Hepatocyte (in vitro differentiated cells): ENCODE results near the gene ITFG1. TPM values are rescaled to one million over a fixed set of nuclear protein-coding genes. Genes with fewer than 3 reads are reported as not detected.

Experiments
- DNase-seq: peaks from one replicate; pipeline ENCODE4 v3.0.0-alpha.2; 2016; ENCODE audit warnings: low spot score
- H2AFZ ChIP-seq: fragments of 200-600 bp; sonication (generic); 2 replicates; pipeline ENCODE4 v1.6.0; 2016; ENCODE audit warnings: antibody characterized with exemption, mild to moderate bottlenecking
- H3K27ac ChIP-seq: fragments of 200-600 bp; sonication (generic); 2 replicates; pipeline ENCODE4 v1.5.1; 2016; ENCODE audit warnings: mild to moderate bottlenecking
- H3K27me3 ChIP-seq: fragments of 200-600 bp; sonication (generic); 2 replicates; pipeline ENCODE4 v1.6.1; 2016
- H3K36me3 ChIP-seq: fragments of 200-600 bp; sonication (generic); replicated peaks from 2 replicates; pipeline ENCODE4 v1.5.1; 2016; ENCODE audit warnings: low read depth; ENCODE audit not compliant: insufficient read depth
- H3K4me1 ChIP-seq: fragments of 200-600 bp; sonication (generic); 2 replicates; pipeline ENCODE4 v1.5.1; 2016; ENCODE audit warnings: mild to moderate bottlenecking, moderate library complexity; ENCODE audit not compliant: insufficient read depth
- H3K4me2 ChIP-seq: fragments of 200-600 bp; sonication (generic); 2 replicates; pipeline ENCODE4 v1.6.0; 2016
- H3K4me3 ChIP-seq: fragments of 200-600 bp; sonication (generic); 2 replicates; pipeline ENCODE4 v1.5.1; 2016; ENCODE audit warnings: mild to moderate bottlenecking
- H3K79me2 ChIP-seq: fragments of 200-600 bp; sonication (generic); 2 replicates; pipeline ENCODE4 v1.6.0; 2017; ENCODE audit warnings: mild to moderate bottlenecking
- H3K9me2 ChIP-seq: fragments of 200-600 bp; sonication (generic); replicated peaks from 2 replicates; pipeline ENCODE4 v1.6.0; 2017; ENCODE audit warnings: mild to moderate bottlenecking; ENCODE audit not compliant: insufficient read depth
- H3K9me3 ChIP-seq: fragments of 200-600 bp; sonication (generic); 2 replicates; pipeline ENCODE4 v1.5.1; 2016; ENCODE audit warnings: low read depth, mild to moderate bottlenecking
- H4K20me1 ChIP-seq: fragments of 200-600 bp; sonication (generic); 2 replicates; pipeline ENCODE4 v1.6.0; 2016; ENCODE audit warnings: mild to moderate bottlenecking; ENCODE audit not compliant: insufficient read depth, poor library complexity, severe bottlenecking
- CTCF ChIP-seq: fragments of 200-600 bp; sonication (generic); IDR thresholded peaks from 2 replicates; pipeline ENCODE4 v1.5.1; 2016; ENCODE audit warnings: antibody characterized with exemption, mild to moderate bottlenecking; ENCODE audit not compliant: poor library complexity
- EZH2 ChIP-seq: fragments of 200-600 bp; sonication (generic); IDR thresholded peaks from 2 replicates; pipeline ENCODE4 v1.6.1; 2016; ENCODE audit warnings: antibody characterized with exemption, mild to moderate bottlenecking, borderline replicate concordance
- EZH2phosphoT487 ChIP-seq: fragments of 200-600 bp; sonication (generic); IDR thresholded peaks from one replicate; pipeline ENCODE4 v1.6.1; 2018; ENCODE audit warnings: antibody characterized with exemption, mild to moderate bottlenecking, low read depth, moderate library complexity; ENCODE audit not compliant: unreplicated experiment, severe bottlenecking
- WGBS: methylation state at CpG from one replicate; pipeline ENCODE4 v1.1.6; 2016; ENCODE audit warnings: low lambda C conversion rate; ENCODE audit errors: missing lambda C conversion rate; 5-methylcytosine and 5-hydroxymethylcytosine counted together
- polyA plus RNA-seq: library from polyadenylated mRNA; unstranded; fragments of >200 nt; fragmentation: Nextera tagmentation; extraction: Ambion mirVana; gene quantifications from 2 replicates; pipeline ENCODE4 v1.2.1, GENCODE V29; 2016
- total RNA-seq: library from RNA; depleted of rRNA; stranded (reverse); fragments of >200 nt; gene quantifications from 2 replicates; pipeline ENCODE4 v1.2.3, GENCODE V29; 2014

The ITFG1 gene
- total RNA-seq (78.3 and 87.8 TPM in 2 replicates), polyA plus RNA-seq (86.4 and 91.4 TPM in 2 replicates)

- peak; percentile 95 for DNase-seq
- TF ChIP-seq EZH2phosphoT487, result no peak
- TF ChIP-seq CTCF, result no peak
- TF ChIP-seq EZH2, result no peak
- peak within 1 kb of the TSS; percentile 88 for H2AFZ ChIP-seq
- H3K27me3 ChIP-seq, result no peaks in the 10 kb centered on the region
- H3K4me3 ChIP-seq, result peak within 1 kb of the TSS; percentile 79
- no peaks in the 10 kb centered on the region for H3K9me2 ChIP-seq
- H3K4me1 ChIP-seq, result peaks cover 17% of the 10 kb centered on the region
- no peaks in the 10 kb centered on the region for H3K9me3 ChIP-seq
- H3K27ac ChIP-seq, result peak within 1 kb of the TSS; percentile 99
- no peaks in the 10 kb centered on the region for H4K20me1 ChIP-seq
- peak within 1 kb of the TSS; percentile 91 for H3K4me2 ChIP-seq
- 1% methylated on average over 72 of the region's 82 CpGs for WGBS
- no peaks in the 10 kb centered on the region for H3K36me3 ChIP-seq
- peaks cover 62% of the 10 kb centered on the region for H3K79me2 ChIP-seq
Observed at GRCh38 chr16:47460711-47461597, at the start of gene ITFG1, which contains the start of gene PHKB. Gene ITFG1, minus strand, starts transcription at chr16:47461063. Its CDS starts 18 bp downstream, at chr16:47461045. Gene PHKB, plus strand, starts transcription at chr16:47461331. Its CDS starts 20 bp downstream, at chr16:47461351.

DNA sequence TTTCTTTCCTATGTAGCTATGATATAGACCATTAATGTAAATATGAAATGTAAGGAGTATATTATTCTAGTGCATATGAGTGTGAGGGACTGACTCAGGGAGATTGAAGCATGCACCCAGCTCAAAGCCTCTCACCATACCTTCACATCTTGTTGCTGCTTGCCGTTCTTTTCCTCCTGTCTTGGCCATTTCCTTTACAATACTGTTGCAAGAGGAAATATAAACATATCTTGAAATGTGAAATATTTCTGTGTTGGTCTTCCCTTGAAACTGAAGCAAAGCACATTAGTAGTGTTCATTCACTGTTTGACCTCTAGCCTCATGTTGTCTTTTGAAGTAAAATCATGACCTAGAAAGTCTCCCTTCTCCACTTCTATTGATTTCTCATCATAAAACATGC lies 46.8 kb upstream of the ITFG1 start:
- no peaks in the 10 kb centered on the region for H3K79me2 ChIP-seq
- no peaks in the 10 kb centered on the region for H3K36me3 ChIP-seq
- no peaks in the 10 kb centered on the region for H4K20me1 ChIP-seq
- DNase-seq, result no peak
- H3K27ac ChIP-seq, result no peak overlapping the region
- no peak overlapping the region for H3K4me3 ChIP-seq
- no peak overlapping the region for H3K4me2 ChIP-seq
- no peak overlapping the region for H2AFZ ChIP-seq
- H3K27me3 ChIP-seq, result no peaks in the 10 kb centered on the region
- TF ChIP-seq EZH2phosphoT487, result no peak
- TF ChIP-seq CTCF, result no peak
- TF ChIP-seq EZH2, result no peak
- H3K9me3 ChIP-seq, result no peaks in the 10 kb centered on the region
- H3K9me2 ChIP-seq, result no peaks in the 10 kb centered on the region
- WGBS, result 67% methylated on average over 1 of the region's 1 CpG
- no peaks in the 10 kb centered on the region for H3K4me1 ChIP-seq

GRCh38 chr16:47506800-47507199 lies 45.9 kb upstream of the ITFG1 start:
- DNase-seq, result no peak
- H3K9me2 ChIP-seq, result no peaks in the 10 kb centered on the region
- no peaks in the 10 kb centered on the region for H3K79me2 ChIP-seq
- no peaks in the 10 kb centered on the region for H4K20me1 ChIP-seq
- no peak overlapping the region for H2AFZ ChIP-seq
- no peaks in the 10 kb centered on the region for H3K4me1 ChIP-seq
- H3K27ac ChIP-seq, result no peak overlapping the region
- 97% methylated on average over 2 of the region's 2 CpGs for WGBS
- no peaks in the 10 kb centered on the region for H3K27me3 ChIP-seq
- no peak overlapping the region for H3K4me3 ChIP-seq
- H3K9me3 ChIP-seq, result no peaks in the 10 kb centered on the region
- no peak for TF ChIP-seq CTCF
- TF ChIP-seq EZH2, result no peak
- no peak for TF ChIP-seq EZH2phosphoT487
- no peak overlapping the region for H3K4me2 ChIP-seq
- H3K36me3 ChIP-seq, result no peaks in the 10 kb centered on the region
